Measurements from ENCODE around the gene SYT17.

SYT17 gene

DNA sequence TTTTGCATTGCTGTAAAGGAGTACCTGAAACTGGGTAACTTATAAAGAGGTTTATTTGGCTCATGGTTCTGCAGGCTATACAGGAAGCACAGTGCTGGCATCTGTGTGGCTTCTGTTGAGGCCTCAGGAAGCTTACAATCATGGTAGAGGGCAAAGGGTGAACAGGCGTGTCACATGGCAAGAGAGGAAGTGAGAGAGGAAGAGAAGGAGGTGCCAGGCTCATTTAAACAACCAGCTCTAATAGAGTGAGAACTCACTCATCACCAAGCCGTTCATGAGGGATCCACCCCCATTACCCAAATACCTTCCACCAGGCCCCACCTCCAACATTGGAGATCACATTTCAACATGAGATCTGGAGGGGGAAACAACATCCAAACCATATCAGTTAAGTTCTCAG, 101.1 kb downstream of the SYT17 start:
- DNase-seq, result no peak

DNA sequence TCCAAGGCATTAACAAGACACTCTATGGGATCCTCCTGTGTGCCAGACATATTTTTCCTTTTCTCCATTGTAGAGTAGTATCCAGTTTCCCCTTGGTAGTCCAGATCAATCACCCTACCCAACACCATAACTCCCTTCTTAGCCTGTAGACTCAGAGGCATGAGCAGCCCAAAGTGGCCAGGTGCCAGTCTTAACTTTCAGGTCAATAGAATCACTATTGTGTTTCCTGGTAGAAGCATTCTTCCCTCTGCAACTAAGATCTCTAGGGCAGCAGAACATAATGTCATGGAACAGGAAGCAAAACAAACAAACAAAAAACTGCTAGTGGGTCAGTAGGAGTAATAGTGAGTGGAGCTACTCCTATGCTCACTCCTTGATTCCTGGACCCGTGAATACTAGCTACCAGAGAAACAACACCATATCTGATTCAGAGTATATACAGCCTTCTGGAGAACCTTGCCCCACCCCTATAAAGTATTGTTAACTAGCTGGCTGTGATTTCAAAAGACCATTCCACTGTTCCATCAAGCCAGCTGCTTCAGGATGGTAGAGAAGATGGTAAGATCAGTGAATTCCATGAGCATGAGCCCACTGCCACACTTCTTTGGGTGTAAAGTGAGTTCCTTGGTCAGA, 106.2 kb downstream of the SYT17 start:
- DNase-seq, result no peak

DNA sequence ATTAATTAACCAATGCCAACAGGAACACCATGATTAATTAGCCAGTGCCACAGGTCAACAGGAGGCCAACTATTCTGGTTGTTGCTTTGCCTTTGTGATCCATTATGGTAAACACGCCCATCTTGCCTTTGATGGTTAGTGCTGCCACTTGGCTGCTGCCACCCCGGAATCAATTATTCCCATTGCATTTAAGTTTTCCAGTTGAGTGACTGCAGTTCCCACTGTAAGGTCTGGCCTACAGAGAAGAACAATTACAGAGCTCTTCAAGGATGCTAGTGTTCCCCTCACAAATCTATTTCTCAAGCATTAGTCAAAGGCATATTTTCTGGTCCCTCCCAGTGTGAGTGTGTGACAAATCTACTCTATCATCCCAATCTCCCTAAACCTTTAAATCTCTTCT, 110.4 kb downstream of the SYT17 start:
- no peak for DNase-seq

DNA sequence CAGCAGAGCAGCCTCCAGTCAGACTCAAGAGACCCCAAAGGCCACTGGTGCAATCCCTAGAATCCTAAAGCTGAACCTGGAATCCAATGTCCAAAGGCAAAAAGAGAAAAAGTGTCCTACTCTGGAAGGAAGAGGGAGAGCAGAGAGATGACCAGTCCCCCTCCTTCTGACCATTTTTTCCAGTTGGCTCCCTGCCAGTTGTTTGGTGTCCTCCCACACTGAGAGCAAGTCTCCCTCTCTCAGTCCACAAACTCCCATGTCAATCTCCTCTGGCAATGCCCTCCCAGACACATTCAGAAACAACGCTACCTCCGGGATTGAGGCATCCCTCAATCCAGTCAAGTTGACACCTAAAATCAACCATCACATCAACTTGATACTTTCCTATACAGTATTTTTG, 113.2 kb downstream of the SYT17 start:
- DNase-seq, result no peak

DNA sequence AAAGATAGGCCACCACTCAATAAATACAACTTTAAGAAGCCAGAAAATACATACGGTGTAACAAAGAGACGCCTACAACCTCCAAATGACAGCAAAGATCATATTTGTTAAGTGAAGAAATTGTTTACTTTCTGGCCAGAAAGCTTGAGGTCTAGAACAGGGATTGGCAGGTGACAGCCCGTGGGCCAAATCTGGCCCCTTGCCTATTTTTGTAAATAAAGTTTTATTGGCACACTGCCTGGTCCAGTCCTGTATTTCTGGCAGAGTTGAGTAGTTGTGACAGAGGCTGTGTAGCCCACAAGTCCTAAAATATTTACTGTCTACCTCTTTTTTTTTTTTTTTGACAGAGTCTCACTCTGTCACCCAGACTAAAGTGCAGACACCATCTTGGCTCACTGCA, 114.1 kb downstream of the SYT17 start:
- no peak for DNase-seq

DNA sequence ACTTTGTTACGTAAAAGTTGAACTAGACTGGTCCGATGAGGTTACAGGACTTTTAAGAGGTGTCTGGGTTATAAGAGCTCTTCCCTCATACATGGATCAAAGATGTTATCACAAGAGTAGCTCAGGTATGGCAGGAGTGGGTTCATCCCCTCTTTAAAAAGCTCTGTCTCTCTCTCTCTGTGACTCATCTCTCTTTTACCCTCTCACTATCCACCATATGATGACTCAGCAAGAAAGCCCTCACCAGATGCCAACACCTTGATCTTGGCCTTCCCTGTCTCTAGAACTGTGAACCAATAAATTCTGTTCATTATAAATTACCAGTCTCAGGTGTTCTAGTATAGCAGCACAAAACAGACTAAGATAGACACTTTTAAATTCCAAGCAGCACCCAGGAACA, 115.6 kb downstream of the SYT17 start:
- DNase-seq, result no peak

DNA sequence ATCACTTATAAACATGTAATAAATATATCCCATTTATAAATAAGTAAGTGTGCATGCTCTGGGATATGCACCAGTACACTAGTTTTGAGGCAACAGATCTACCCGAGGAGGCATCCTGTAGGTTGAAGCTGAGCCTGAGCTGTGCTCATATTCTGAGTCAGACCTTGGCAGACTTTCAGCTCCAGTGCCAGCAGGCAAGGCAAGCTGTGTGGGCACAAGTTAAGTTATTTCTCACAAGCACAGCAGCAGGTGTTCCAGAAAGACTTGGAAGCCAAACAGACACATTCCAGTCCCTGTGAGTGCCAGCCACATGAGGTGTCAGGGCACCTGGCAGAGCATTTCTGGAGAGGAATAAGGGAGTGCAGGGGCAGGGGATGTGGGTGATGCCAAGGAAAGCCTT, 116.2 kb downstream of the SYT17 start:
- no peak for DNase-seq

DNA sequence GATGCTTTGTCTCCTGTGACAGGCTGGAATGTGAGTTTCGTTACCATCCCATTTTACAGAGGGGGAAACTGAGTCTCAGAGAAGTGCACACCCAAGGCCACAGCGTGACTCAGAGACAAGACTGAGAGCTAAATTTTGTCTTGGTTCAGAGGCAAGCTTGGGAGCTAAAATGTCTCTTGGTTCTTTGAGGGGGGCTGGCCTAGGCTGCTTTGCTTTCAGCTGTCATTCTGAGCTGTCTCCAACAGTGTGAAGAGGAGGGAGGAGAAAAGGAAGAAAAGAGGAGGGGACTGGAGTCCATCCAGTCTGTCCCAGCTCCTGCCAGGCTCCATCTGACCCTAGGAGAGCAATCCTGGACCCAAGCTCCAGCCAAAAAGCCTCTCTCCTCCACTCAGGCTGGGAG, 117.4 kb downstream of the SYT17 start, which contains the start of gene CLEC19A:
Gene CLEC19A, plus strand, starts transcription at position 301 of the 400 bp plus-strand sequence. CDS start 121 bp downstream, outside the sequence.
- no peak for DNase-seq

DNA sequence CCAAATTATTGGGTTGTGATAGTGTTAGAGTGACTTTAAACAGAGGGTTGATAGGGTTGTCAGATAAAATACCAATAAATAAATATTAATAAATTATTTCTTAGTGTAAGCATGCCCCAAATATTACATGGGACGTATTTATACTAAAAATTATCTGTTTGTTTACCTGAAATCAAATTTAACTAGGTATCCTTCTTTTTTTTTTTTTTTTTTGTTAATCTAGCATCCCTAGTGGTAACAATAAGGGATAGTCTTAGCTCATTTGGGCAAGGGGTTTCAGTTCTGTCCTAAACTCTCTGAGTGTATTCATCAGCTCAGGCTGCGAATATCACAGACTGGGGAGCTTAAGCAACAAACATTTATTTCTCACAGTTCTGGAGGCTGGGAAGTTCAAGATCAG, 118.8 kb downstream of the SYT17 start:
- DNase-seq, result no peak

DNA sequence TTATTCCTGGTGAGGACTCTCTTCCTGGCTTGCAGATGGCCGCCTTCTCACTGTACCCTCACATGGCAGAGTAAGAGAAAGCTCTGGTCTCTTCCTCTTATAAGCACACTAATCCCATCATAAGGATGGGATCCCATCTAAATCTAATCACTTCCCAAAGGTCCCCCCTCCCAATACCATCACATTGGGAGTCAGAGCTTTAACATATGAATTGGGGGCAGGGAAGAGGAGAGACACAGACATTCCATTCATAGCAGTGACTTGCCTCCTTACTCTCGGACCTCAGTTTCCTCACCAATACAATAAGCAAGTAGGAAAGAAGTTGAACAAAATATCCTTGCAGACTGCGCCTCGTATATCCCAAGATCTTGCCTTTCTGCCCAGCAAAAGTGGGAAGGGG, 119.2 kb downstream of the SYT17 start:
- no peak for DNase-seq

DNA sequence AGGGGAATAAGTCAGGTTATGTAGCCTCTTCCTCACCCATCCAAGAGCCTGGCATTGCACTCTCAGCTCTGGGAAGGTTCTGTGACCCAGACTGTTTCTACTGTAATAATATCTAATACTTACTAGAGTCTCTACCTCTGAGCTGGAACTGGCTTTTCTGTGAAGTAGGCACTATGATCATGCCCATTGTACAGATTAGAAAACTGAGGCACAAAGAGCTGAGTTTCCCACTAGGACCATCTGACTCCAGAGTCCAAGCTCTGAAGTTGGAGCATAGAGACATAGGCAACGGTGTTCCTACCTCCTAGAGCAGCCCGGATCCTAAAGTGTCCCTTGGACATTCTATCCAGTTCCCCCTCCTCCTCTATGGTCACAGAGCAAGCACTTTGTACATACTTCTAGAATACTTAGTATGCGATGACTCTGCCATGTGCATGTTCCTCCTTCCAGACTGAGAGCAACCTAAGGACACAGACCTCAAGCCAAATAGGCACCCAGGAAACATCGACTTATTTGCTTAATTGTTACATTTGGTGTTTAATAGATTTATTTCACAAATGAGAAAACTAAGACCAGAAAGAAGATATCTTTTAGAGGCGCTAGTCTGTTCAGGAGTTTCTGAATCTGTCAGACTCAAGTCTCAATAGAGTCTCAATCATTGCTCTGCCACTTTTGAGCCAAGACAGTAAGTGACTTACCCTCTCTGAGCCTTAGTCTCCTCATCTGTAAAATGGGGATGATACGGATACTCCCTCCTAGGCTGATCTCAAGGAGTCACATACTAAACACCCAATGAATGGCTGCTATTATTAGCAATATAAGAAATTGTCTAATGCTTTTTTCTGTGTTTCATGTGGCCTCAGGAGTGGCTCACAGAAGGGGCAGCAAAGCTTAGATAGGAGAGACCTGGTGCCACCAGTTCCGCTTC, 121.1 kb downstream of the SYT17 start:
- DNase-seq, result no peak

DNA sequence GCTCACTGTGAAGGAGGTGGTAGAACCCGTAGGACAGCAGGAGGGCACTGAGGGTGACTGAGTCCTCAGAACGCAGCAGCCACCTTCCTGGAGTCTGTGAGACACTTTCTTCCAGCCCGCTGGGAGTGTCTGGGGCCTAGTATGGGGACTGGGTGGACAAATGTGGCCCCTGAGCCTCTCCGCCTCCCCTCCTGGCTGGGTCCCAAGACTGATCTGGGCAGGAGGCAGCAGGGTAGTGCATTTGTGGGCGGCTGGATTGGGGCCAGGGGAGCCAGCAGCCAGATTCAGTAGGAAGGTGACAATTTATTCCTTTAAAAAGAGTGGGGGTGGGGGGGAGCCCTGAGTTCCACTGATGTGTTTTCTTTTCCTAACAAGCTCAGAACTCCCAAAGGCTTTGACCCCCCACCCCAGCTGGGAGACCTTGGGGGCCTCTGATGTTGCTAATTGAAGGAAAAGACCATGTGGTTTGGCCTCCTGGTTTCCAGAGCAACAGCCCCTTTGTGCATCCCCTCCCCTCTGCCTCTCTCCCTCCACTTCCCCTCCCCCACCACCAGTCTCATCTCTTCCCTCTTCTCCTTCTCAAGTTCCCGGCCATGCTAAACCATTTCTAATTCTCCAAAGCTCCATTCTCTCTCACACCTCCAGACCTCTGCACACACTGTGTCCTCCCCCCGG, 121.9 kb downstream of the SYT17 start:
- no peak for DNase-seq

DNA sequence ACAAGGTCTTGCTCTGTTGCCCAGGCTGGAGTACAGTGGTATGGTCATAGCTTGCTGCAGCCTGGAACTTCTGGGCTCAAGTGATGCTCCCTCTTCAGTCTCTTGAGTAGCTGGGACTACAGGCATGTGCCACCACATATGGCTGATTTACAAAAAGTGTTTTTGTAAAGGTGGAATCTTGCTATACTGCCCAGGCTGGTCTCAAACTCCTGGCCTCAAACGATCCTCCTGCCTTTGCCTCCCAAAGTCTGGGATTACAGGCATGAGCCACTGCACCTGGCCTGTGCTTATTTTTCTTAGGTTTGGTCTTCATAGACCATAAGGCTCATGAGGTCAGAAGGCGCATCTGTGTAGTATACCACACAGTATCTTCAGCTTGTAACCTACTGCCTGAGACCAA, 122.8 kb downstream of the SYT17 start:
- DNase-seq, result no peak

DNA sequence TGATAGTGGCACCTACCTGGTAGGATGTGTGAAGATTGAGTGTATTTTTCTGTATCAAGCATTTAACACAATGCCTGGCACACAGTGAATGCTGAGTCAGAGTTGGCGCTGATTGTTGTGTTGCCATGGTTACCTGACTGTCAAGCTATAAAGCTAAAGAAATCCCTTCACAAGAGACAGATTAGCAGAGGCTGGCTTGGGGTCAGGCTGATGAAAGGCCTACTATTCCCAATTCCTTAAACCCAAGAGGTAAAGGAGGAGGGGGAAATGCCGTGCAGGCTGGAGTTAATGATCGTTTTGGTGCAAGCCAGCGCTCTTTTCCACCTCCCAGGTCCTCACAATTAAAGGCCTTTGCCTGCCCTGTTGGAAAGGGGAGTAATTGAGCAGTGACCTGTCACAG, 123.4 kb downstream of the SYT17 start:
- no peak for DNase-seq

DNA sequence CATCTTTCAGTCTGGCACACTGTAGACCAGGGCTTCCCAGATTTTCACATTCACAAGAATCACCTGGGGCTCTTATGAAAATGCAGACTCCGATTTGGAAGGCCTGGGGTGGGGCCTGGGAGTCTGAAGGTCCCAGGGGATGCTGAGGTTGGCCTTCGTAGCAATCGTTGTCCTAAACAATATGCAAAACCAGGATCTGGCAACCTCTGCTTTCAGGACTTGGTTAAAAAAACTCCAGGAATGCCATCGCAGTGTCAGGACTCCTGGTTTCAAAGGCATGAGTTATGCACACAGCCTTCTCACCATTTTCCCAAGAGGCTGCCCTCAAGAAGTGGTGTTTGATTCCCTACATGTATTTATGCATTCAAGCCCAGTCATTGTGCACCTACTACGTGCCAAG, 124.1 kb downstream of the SYT17 start:
- no peak for DNase-seq

DNA sequence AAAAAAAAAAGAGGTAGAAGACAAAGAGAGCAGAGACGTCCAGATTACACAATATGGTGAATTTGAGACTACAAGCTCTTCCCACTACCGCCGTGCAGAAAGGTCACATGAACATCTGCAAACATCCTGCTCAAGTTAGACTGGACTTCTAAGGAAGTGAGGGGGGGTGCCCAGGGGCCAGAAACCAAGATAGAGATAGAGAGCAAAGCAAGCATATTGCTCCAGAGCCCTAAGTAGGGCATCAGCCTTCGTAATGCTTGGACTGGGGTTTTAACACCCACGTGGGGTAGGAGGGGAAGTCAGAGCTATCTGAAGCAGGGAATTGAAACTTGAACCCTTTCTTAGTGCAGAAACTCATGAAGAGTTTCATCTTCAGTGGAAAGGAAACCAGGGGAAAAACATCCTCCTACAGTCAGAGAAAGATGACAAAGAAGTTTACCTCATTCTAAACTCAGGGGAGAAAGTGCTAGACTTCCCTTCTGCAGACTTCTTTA, 126.2 kb downstream of the SYT17 start:
- DNase-seq, result no peak

DNA sequence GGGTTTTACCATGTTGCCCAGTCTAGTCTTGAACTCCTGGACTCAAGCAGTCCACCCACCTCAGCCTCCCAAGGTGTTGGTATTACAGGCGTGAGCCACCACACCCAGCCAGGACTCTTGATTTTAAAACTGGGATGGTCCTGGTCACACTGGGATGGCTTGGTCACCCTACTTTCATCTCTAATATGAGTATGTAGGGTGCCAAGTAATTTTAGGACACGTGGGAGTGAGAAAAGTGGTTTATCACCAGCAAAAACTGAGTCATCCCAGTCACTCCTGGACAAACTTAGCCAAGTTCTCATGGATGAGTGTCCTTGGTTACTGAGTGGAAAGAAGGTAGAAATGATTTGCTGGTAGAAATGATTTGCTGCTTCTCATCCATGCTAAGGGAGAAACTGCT, 127.4 kb downstream of the SYT17 start:
- DNase-seq, result no peak

DNA sequence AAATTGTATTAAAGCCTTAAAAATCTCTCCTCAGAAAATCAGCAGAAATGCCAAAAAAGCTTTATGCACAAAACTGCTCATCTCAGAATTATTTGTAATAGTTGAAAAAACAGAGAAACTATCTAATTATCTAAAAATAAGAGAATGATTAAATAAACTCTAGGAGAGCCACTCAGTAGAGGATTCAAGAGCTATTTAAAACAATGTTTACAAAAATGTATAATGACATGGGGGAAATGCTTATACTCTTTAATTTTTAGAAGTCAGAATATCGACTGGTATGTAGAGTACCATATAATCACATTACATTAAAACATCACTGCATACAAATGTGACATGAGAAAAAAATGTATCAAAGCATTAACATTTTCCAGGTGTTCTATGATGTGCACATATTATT, 129.4 kb downstream of the SYT17 start:
- DNase-seq, result no peak

DNA sequence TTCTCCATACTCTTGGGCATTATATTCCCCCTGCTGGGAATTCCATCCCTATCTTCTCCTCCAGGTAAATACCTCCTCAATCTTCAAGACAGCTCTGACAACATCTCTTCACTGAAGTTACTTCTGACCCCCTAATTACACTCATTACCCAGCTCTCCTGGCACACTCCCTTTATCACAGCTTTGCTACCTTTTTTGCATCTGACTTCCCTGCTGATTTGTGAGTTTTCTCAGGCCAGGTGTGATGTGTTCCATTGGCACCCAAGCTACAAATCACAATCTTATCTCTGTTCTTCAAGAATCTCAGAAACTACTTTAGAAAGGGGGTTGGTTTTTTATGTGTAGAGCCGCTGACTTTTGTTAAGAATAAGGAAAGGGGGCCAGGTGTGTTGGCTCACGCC, 131.5 kb downstream of the SYT17 start:
- DNase-seq, result no peak

DNA sequence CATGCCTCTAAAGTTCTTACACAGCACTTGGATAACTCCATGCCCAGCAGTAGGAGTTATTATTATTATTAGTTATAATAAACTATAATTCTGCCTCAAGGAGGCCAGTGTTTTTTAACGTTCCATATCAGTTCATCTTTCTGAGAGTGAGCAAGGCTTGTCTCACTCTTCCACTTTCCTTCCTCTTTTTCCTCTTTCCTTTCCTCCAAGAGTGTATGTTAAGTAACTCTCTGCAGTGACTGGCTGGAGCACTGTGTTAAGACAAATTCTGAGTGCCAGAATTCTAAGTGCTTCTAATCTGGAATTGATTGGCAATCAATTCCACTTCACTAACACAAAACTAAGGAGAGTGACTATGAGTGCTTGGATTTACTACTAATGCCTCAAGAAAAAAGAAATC, 133.9 kb downstream of the SYT17 start:
- DNase-seq, result no peak

DNA sequence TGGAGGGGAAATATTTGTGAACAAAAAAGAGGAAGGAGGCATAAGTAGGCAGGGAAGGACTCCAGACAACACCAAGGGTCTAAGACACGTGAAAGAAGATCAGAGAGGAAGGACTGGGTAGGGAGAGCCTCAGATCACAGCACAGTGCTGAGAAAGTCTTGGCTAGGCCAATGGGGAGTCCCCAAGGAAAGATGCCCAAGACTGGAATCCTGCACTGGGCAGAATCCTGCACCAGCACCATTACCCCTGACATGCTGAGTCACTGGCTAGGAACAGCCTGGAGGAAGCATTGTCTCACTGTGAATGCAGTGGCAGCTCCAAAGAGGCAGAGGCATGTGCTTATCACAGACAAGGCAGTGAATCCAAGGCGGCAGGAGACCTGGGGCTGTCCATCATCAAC, 136.7 kb downstream of the SYT17 start:
- no peak for DNase-seq

DNA sequence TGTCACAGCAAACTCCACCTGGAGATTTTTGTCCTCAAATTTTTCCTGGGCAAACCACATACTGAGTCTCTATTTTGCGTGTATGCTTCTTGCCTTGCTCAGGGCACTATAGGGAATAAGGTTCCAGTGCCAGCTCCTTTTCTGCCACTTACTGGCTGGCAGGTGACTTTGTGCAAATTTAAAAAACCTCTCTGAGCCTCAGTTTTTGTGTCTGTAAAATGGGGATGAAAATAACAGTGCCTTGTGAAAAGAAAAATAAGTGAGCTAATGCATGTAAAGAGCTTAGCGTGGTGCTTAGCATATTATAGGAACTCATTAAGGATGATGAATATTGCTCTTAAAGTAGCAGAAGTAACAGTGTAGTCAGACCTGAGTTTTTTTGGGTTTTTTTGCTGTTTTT, 137.4 kb downstream of the SYT17 start:
- DNase-seq, result no peak

DNA sequence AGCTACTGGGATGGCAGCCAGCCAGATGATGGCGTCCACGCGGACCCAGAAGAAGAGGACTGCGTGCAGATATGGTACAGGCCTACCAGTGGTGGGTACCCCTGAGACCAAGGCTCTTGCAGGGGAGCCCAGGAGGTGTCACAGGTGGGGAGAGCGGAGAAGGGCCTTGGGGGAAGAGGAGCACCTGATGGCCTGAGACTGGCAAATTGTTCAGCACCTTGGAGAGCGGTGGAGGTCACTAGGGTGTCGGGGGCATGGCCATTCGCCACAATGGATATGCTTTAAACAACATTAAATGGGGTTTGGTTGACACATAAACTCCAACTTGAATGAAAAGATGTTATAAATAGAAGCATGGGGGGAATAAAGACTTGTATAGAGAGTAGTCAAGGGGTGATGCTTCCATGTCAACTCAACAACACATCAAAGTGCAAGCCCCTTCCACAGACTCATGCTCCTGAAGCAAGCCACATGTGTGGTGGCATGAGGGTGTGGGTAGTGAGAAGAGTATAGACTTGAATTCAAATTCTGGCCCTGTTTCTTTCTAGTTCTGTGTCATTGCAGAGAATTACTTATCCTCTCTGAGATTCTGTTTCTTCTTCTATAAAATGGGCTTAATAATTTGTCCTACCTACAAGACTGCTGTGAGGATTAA, 139.7 kb downstream of the SYT17 start:
- DNase-seq, result no peak

Measured in T-helper 9 cell (primary cell).